ENCODE data around the gene TACC2.

The TACC2 gene

DNA sequence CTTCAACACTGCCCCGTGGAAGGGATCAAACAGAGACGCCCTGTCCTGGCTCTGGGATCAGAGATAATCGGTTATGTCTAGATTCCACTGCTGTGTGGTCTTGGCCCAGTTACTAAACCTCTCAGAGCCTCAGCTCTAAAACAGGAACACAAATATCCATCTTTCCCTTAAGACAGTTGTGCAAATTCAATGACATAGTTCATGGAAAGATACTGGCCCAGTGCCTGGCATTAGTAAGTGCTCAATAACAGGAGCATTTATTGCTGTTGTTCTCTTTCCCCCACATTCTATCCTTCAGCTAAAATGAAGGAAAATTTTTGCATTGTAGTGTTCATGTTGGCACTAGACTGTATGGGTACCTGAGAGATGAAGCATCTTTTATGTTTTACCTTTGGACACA, 58.6 kb downstream of the TACC2 start:
- Histone ChIP-seq H3K4me3 (ENCODE audit: insufficient read depth, low read depth, low read length, poor library complexity, severe bottlenecking) (no peak overlapping the region), H3K27ac (ENCODE audit: insufficient read depth, low read length, poor library complexity, severe bottlenecking) (no peak overlapping the region), H3K9me3 (ENCODE audit: control insufficient read depth, low read length) (no peaks in the 10 kb centered on the region), H3K36me3 (ENCODE audit: control insufficient read depth, insufficient read depth, low read length) (no peaks in the 10 kb centered on the region), H3K4me1 (ENCODE audit: control insufficient read depth, insufficient read depth, low read length, poor library complexity, severe bottlenecking) (no peaks in the 10 kb centered on the region), H3K27me3 (replicated peaks; ENCODE audit: control insufficient read depth, insufficient read depth, low read length, poor library complexity, severe bottlenecking) (no peaks in the 10 kb centered on the region)
- DNase-seq: no peak

DNA sequence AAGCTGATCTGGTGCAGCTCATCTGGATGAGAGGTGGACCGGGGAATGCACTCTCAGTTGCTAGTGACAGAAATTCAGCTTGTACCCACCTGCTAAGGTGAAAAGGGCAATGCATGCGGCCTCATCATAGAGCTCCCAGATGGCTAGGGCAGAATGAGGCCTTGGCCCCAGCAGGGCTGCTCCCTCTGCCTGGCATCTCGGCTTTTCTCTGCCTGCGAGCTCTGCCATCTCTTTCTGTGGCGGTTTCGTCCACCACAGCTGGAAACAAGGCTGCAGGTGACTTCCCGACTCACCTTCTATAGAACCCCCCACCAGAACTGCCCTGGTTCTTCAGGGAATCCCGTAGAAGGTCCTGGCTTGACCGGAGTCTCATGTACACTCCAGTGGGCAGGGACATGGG, 60.1 kb downstream of the TACC2 start:
- no peak for DNase-seq
- no peaks in the 10 kb centered on the region for H3K27me3 ChIP-seq (replicated peaks; ENCODE audit: control insufficient read depth, insufficient read depth, low read length, poor library complexity, severe bottlenecking)
- no peaks in the 10 kb centered on the region for H3K9me3 ChIP-seq (ENCODE audit: control insufficient read depth, low read length)
- H3K4me3 ChIP-seq (ENCODE audit: insufficient read depth, low read depth, low read length, poor library complexity, severe bottlenecking): no peak overlapping the region
- no peaks in the 10 kb centered on the region for H3K36me3 ChIP-seq (ENCODE audit: control insufficient read depth, insufficient read depth, low read length)
- no peak overlapping the region for H3K27ac ChIP-seq (ENCODE audit: insufficient read depth, low read length, poor library complexity, severe bottlenecking)
- no peaks in the 10 kb centered on the region for H3K4me1 ChIP-seq (ENCODE audit: control insufficient read depth, insufficient read depth, low read length, poor library complexity, severe bottlenecking)

DNA sequence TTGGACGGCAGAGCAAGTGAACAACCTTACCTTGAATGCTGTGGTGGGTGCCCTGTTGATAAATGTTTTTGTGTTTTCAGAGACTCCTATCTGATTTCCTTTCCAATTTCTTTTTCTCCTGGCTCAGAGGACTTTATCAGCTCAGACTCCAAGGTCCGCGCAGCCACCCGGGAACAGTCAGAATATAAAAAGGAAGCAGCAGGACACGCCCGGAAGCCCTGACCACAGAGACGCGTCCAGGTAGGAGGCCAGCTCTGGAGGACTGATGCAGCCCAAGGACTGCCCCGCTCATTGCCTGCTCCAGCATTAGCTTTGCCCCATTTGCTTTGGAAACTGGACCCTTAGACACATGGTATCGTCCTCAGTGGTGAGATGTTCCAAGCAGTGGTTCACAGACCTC, 61.3 kb downstream of the TACC2 start:
- H3K4me3 ChIP-seq (ENCODE audit: insufficient read depth, low read depth, low read length, poor library complexity, severe bottlenecking): no peak overlapping the region
- DNase-seq: no peak
- no peak overlapping the region for H3K27ac ChIP-seq (ENCODE audit: insufficient read depth, low read length, poor library complexity, severe bottlenecking)
- no peaks in the 10 kb centered on the region for H3K27me3 ChIP-seq (replicated peaks; ENCODE audit: control insufficient read depth, insufficient read depth, low read length, poor library complexity, severe bottlenecking)
- no peaks in the 10 kb centered on the region for H3K9me3 ChIP-seq (ENCODE audit: control insufficient read depth, low read length)
- H3K36me3 ChIP-seq (ENCODE audit: control insufficient read depth, insufficient read depth, low read length): no peaks in the 10 kb centered on the region
- H3K4me1 ChIP-seq (ENCODE audit: control insufficient read depth, insufficient read depth, low read length, poor library complexity, severe bottlenecking): no peaks in the 10 kb centered on the region

DNA sequence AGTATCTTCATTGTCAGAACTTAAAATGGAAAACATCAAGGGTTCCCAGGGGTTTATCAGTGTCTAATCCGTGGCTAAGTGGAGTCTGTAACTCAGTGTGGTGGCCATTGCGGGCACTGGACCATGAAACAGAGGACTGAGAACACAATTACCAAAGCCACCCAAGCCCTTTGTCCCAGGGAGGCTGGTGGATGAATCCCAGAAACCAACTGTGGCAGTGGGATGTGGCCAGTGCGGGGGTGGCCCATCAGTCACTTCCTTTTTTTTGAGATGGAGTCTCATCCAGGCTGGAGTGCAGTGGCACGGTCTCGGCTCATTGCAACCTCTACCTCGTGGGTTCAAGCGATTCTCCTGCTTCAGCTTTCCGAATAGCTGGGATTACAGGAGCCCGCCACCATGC, 61.8 kb downstream of the TACC2 start:
- Histone ChIP-seq H3K27me3 (replicated peaks; ENCODE audit: control insufficient read depth, insufficient read depth, low read length, poor library complexity, severe bottlenecking) (no peaks in the 10 kb centered on the region), H3K27ac (ENCODE audit: insufficient read depth, low read length, poor library complexity, severe bottlenecking) (no peak overlapping the region), H3K36me3 (ENCODE audit: control insufficient read depth, insufficient read depth, low read length) (no peaks in the 10 kb centered on the region), H3K4me1 (ENCODE audit: control insufficient read depth, insufficient read depth, low read length, poor library complexity, severe bottlenecking) (no peaks in the 10 kb centered on the region), H3K9me3 (ENCODE audit: control insufficient read depth, low read length) (no peaks in the 10 kb centered on the region), H3K4me3 (ENCODE audit: insufficient read depth, low read depth, low read length, poor library complexity, severe bottlenecking) (no peak overlapping the region)
- no peak for DNase-seq

DNA sequence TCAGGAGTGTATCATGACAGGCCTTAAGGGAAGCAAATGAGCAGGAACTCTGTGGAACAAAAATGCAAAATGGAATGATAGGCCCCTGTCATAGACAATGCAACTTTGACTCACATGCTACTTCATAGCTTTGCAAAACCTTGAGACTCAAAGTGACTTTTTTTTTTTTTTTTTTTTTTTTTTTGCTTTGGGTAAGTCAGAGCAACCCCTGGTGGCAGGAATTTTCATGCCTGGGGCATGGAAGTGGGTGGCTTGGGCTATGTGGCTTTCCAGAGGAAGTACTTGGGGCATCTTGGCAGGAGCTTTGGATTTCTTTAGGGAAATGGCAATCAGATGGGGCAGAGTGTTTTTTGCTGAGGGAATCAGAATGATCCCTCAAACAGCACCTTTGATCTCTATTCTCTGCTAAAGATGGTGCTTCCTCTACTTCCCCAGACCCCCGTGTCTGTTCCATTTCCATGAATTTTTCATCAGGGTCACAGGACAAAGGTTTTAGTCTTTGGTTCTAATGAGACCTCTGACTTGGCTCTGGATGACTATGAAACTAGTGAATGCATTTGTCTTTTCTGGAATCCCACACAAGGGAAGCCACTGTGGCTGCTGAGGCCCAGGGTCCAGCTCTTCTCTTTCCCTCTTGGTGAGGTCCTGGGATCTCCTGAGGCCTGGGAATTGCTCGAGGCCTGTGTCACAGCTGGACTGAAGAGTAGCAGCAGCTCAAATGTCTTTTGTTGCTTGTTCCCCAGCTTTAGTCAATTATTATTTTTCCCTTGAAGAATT, 62.8 kb downstream of the TACC2 start:
- Histone ChIP-seq H3K4me3 (ENCODE audit: insufficient read depth, low read depth, low read length, poor library complexity, severe bottlenecking) (no peak overlapping the region), H3K27me3 (replicated peaks; ENCODE audit: control insufficient read depth, insufficient read depth, low read length, poor library complexity, severe bottlenecking) (no peaks in the 10 kb centered on the region), H3K36me3 (ENCODE audit: control insufficient read depth, insufficient read depth, low read length) (no peaks in the 10 kb centered on the region), H3K4me1 (ENCODE audit: control insufficient read depth, insufficient read depth, low read length, poor library complexity, severe bottlenecking) (no peaks in the 10 kb centered on the region), H3K27ac (ENCODE audit: insufficient read depth, low read length, poor library complexity, severe bottlenecking) (no peak overlapping the region), H3K9me3 (ENCODE audit: control insufficient read depth, low read length) (no peaks in the 10 kb centered on the region)
- DNase-seq: no peak

DNA sequence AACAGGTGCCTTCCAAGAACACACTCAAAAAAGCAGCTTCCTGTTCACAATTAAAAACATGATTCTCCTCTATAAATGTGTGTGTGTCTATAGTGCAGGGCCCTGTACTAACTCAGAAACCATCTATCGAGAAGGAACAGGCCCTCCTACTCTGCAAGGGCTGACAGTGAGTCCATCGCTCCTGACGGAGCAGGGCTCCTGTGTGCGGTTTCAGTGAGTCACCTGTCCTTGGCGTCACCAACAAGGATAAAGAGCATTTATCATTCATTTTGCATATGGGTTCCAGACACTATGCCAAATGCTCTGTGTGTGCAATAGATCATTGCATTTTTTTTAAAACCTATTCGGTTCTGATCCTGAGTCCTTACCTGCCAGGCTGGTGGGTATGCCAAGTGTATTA, 63.7 kb downstream of the TACC2 start:
- H3K27ac ChIP-seq (ENCODE audit: insufficient read depth, low read length, poor library complexity, severe bottlenecking): no peak overlapping the region
- H3K27me3 ChIP-seq (replicated peaks; ENCODE audit: control insufficient read depth, insufficient read depth, low read length, poor library complexity, severe bottlenecking): no peaks in the 10 kb centered on the region
- DNase-seq: no peak
- no peaks in the 10 kb centered on the region for H3K4me1 ChIP-seq (ENCODE audit: control insufficient read depth, insufficient read depth, low read length, poor library complexity, severe bottlenecking)
- H3K4me3 ChIP-seq (ENCODE audit: insufficient read depth, low read depth, low read length, poor library complexity, severe bottlenecking): no peak overlapping the region
- no peaks in the 10 kb centered on the region for H3K36me3 ChIP-seq (ENCODE audit: control insufficient read depth, insufficient read depth, low read length)
- H3K9me3 ChIP-seq (ENCODE audit: control insufficient read depth, low read length): no peaks in the 10 kb centered on the region

DNA sequence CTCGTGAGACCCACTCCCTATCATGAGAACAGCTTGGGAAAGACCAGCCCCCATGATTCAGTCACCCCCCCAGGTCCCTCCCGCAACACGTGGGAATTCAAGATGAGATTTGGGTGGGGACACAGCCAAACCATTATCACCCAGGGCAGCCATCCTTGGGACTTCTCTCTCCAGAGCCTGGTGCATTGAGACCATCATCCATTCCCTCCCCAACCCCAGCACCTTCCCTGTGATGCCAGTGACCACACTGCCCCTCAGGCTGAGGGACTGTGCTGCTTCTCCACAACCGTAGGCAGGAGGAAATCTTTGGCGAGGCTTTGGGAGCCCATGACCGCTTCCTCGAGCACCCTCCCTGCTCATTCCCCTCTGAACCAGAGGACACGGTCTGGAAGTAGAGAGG, 64.4 kb downstream of the TACC2 start:
- no peaks in the 10 kb centered on the region for H3K27me3 ChIP-seq (replicated peaks; ENCODE audit: control insufficient read depth, insufficient read depth, low read length, poor library complexity, severe bottlenecking)
- H3K36me3 ChIP-seq (ENCODE audit: control insufficient read depth, insufficient read depth, low read length): no peaks in the 10 kb centered on the region
- no peak overlapping the region for H3K27ac ChIP-seq (ENCODE audit: insufficient read depth, low read length, poor library complexity, severe bottlenecking)
- no peak for DNase-seq
- no peaks in the 10 kb centered on the region for H3K4me1 ChIP-seq (ENCODE audit: control insufficient read depth, insufficient read depth, low read length, poor library complexity, severe bottlenecking)
- no peaks in the 10 kb centered on the region for H3K9me3 ChIP-seq (ENCODE audit: control insufficient read depth, low read length)
- no peak overlapping the region for H3K4me3 ChIP-seq (ENCODE audit: insufficient read depth, low read depth, low read length, poor library complexity, severe bottlenecking)

DNA sequence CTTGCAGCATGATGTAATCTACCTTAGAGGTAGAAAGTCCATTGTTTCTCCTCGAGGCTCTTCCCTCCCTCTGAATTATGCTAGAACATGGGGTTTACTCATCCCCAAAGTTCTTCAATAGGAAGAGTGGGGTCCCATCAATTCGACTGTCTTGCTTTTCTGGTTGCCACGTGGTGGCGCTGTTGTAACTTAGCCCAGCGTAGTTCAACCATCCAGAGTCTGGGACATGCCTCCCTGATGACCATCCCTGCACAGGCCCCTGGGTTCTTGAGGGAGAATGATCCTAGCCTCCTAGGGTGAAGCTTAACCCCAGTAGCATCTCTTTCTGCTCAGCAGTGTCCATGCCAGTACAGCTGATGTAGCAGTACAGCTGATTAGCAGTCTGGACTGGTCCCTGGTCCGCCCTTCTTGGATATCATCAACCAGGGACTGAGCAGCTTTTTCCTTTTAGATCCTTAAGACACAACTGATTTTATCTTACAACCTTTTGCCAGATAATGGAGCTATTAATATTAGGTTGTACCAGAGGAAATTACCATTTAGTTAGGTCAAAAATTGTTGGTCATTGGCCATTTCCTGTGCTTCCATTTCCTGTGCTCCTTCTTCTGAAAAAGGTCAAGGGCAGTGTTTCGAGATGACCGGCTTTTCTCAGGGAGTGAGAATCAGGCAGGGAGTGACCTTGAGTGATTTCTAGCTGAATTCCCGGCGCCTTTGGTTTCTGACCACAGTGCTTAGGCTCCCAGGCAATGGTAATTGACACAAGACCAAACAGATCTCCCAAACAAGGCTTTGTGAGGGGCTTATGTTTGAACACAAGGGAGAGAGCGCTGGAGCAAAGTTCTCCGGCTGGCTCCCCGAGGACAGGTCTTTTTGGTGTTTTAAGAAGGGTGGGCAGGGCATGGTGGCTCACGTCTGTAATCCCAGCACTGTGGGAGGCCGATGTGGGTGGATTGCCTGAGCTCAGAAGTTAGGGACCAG, 65.4 kb downstream of the TACC2 start:
- Histone ChIP-seq H3K4me3 (ENCODE audit: insufficient read depth, low read depth, low read length, poor library complexity, severe bottlenecking) (no peak overlapping the region), H3K36me3 (ENCODE audit: control insufficient read depth, insufficient read depth, low read length) (no peaks in the 10 kb centered on the region), H3K27me3 (replicated peaks; ENCODE audit: control insufficient read depth, insufficient read depth, low read length, poor library complexity, severe bottlenecking) (no peaks in the 10 kb centered on the region), H3K27ac (ENCODE audit: insufficient read depth, low read length, poor library complexity, severe bottlenecking) (no peak overlapping the region), H3K9me3 (ENCODE audit: control insufficient read depth, low read length) (no peaks in the 10 kb centered on the region), H3K4me1 (ENCODE audit: control insufficient read depth, insufficient read depth, low read length, poor library complexity, severe bottlenecking) (no peaks in the 10 kb centered on the region)
- DNase-seq: no peak

DNA sequence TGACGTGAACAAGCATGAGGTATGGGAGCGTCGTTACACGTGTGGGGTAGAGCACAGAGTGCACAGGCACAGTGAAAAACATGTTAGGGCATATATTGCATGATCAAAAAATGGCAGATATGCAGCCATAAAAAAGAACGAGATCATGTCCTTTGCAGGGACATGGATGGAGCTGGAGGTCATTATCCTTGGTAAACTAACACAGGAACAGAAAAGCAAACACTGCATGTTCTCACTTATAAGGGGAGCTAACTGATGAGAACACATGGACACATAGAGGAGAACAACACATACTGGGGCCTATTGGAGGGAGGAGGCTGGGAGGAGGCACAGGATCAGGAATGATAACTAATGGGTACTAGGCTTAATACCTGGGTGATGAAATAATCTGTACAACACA, 66.3 kb downstream of the TACC2 start:
- Histone ChIP-seq H3K27ac (ENCODE audit: insufficient read depth, low read length, poor library complexity, severe bottlenecking) (no peak overlapping the region), H3K27me3 (replicated peaks; ENCODE audit: control insufficient read depth, insufficient read depth, low read length, poor library complexity, severe bottlenecking) (no peaks in the 10 kb centered on the region), H3K4me1 (ENCODE audit: control insufficient read depth, insufficient read depth, low read length, poor library complexity, severe bottlenecking) (no peaks in the 10 kb centered on the region), H3K36me3 (ENCODE audit: control insufficient read depth, insufficient read depth, low read length) (no peaks in the 10 kb centered on the region), H3K4me3 (ENCODE audit: insufficient read depth, low read depth, low read length, poor library complexity, severe bottlenecking) (no peak overlapping the region), H3K9me3 (ENCODE audit: control insufficient read depth, low read length) (no peaks in the 10 kb centered on the region)
- DNase-seq: no peak

DNA sequence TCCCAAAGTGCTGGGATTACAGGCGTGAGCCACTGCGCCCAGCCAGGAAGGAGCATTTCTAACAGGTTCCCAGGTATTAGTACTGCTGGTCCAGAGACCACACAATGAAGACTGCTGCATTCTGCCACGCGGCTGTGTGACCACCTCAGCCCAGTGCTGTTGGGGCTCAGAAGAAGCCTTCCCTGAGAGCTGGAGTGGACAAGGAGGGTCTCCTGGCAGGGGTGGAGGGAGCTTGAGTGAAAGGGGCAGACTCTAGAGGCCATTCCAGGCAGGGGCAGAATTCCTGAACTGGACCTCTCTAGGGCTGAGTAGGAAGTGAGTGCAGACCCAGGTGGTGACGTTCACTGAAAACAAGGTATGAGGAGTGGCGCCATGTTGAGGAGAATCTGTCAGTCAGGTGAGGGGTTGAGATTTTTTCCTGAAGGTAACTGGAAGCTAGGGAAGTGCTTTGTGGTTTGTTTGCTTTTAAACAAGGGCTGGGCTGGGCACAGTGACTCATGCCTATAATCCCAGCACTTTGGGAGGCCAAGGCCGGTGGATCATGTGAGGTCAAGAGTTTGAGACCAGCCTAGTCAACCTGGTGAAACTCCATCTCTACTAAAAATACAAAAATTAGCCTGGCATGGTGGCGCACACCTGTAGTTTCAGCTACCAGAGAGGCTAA, 67.6 kb downstream of the TACC2 start:
- Histone ChIP-seq H3K36me3 (ENCODE audit: control insufficient read depth, insufficient read depth, low read length) (no peaks in the 10 kb centered on the region), H3K4me3 (ENCODE audit: insufficient read depth, low read depth, low read length, poor library complexity, severe bottlenecking) (no peak overlapping the region), H3K27me3 (replicated peaks; ENCODE audit: control insufficient read depth, insufficient read depth, low read length, poor library complexity, severe bottlenecking) (no peaks in the 10 kb centered on the region), H3K4me1 (ENCODE audit: control insufficient read depth, insufficient read depth, low read length, poor library complexity, severe bottlenecking) (no peaks in the 10 kb centered on the region), H3K27ac (ENCODE audit: insufficient read depth, low read length, poor library complexity, severe bottlenecking) (no peak overlapping the region), H3K9me3 (ENCODE audit: control insufficient read depth, low read length) (no peaks in the 10 kb centered on the region)
- no peak for DNase-seq
